Panc1 (cell line): Measurements from ENCODE around the gene PITPNB.

ENCODE experiments used
- POLR2AphosphoS5 ChIP-seq: IDR thresholded peaks from 2 replicates; pipeline ENCODE4 v1.6.1; 2012; ENCODE audit warnings: mild to moderate bottlenecking, low read depth, low read length, moderate library complexity
- SIN3A ChIP-seq: IDR thresholded peaks from 2 replicates; pipeline ENCODE4 v1.6.1; 2012; ENCODE audit warnings: low read depth, mild to moderate bottlenecking, low read length, moderate library complexity, borderline replicate concordance; ENCODE audit not compliant: insufficient read depth
- TF ChIP-seq, protein P1 (sequence below): fragments of 450-650 bp; IDR thresholded peaks from 2 replicates; pipeline ENCODE4 v1.5.1; 2017; ENCODE audit warnings: mild to moderate bottlenecking
- TF ChIP-seq, protein P2 (sequence below), 2 experiments: IDR thresholded peaks; 2 replicates each; pipeline ENCODE4 v1.6.1; 2011 to 2012; ENCODE audit warnings: low read depth in 2 of 2, control low read depth in 1 of 2, low read length in 1 of 2, mild to moderate bottlenecking in 1 of 2, moderate library complexity in 1 of 2; ENCODE audit not compliant: insufficient read depth in 1 of 2

DNA sequence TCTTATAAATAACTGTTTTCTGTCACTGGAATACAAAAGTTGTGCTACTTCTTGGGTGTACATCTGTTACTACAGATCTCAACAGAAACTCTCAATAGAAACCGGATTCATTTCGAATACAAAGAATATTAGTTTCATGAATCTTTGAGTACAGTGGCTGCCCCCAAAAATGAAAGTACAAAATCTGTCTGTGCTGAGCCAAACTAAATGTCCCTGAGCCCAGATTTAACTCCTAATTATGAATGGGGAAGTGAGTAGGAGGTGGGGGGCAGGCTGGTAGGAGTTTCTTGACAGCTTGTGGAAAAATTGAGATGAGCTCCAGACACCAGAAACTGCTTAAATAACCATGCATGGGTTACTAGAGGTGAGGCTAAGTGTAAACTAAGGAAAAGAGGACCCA is 41.6 kb downstream of the PITPNB start:
- TF ChIP-seq, protein P1, sequence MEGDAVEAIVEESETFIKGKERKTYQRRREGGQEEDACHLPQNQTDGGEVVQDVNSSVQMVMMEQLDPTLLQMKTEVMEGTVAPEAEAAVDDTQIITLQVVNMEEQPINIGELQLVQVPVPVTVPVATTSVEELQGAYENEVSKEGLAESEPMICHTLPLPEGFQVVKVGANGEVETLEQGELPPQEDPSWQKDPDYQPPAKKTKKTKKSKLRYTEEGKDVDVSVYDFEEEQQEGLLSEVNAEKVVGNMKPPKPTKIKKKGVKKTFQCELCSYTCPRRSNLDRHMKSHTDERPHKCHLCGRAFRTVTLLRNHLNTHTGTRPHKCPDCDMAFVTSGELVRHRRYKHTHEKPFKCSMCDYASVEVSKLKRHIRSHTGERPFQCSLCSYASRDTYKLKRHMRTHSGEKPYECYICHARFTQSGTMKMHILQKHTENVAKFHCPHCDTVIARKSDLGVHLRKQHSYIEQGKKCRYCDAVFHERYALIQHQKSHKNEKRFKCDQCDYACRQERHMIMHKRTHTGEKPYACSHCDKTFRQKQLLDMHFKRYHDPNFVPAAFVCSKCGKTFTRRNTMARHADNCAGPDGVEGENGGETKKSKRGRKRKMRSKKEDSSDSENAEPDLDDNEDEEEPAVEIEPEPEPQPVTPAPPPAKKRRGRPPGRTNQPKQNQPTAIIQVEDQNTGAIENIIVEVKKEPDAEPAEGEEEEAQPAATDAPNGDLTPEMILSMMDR: no peak
- no peak for TF ChIP-seq POLR2AphosphoS5
- TF ChIP-seq SIN3A: no peak
- TF ChIP-seq, protein P2, sequence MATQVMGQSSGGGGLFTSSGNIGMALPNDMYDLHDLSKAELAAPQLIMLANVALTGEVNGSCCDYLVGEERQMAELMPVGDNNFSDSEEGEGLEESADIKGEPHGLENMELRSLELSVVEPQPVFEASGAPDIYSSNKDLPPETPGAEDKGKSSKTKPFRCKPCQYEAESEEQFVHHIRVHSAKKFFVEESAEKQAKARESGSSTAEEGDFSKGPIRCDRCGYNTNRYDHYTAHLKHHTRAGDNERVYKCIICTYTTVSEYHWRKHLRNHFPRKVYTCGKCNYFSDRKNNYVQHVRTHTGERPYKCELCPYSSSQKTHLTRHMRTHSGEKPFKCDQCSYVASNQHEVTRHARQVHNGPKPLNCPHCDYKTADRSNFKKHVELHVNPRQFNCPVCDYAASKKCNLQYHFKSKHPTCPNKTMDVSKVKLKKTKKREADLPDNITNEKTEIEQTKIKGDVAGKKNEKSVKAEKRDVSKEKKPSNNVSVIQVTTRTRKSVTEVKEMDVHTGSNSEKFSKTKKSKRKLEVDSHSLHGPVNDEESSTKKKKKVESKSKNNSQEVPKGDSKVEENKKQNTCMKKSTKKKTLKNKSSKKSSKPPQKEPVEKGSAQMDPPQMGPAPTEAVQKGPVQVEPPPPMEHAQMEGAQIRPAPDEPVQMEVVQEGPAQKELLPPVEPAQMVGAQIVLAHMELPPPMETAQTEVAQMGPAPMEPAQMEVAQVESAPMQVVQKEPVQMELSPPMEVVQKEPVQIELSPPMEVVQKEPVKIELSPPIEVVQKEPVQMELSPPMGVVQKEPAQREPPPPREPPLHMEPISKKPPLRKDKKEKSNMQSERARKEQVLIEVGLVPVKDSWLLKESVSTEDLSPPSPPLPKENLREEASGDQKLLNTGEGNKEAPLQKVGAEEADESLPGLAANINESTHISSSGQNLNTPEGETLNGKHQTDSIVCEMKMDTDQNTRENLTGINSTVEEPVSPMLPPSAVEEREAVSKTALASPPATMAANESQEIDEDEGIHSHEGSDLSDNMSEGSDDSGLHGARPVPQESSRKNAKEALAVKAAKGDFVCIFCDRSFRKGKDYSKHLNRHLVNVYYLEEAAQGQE (IDR thresholded peaks at IDR 0.05; ENCODE audit: insufficient read depth in 1 of 2, low read depth in 2 of 2, low read length in 1 of 2): no peak
